Measurements from ENCODE around the gene RNU7-1.

Gene RNU7-1

GRCh38 chr12:6953442-6954315 lies 10.1 kb downstream of the RNU7-1 start:
- peak; percentile 81 for DNase-seq (ENCODE audit: low read depth)

- DNase-seq (ENCODE audit: low read depth): no peak
Measured at GRCh38 chr12:6954316-6955107, 10.9 kb downstream of the RNU7-1 start.

GRCh38 chr12:6955108-6956020 lies 11.7 kb downstream of the RNU7-1 start:
- no peak for DNase-seq (ENCODE audit: low read depth)

- no peak for DNase-seq (ENCODE audit: low read depth)
Measured at GRCh38 chr12:6956021-6956727, 12.6 kb downstream of the RNU7-1 start.

- no peak for DNase-seq (ENCODE audit: low read depth)
Measured at GRCh38 chr12:6957151-6957701, 13.6 kb downstream of the RNU7-1 start.

- DNase-seq (ENCODE audit: low read depth): no peak
Measured at GRCh38 chr12:6957741-6958608, 14.4 kb downstream of the RNU7-1 start.

GRCh38 chr12:6958609-6959057 lies 15.0 kb downstream of the RNU7-1 start:
- DNase-seq (ENCODE audit: low read depth): no peak

GRCh38 chr12:6959058-6959804 lies 15.6 kb downstream of the RNU7-1 start:
- DNase-seq (ENCODE audit: low read depth): no peak

GRCh38 chr12:6959805-6960592 lies 16.4 kb downstream of the RNU7-1 start:
- DNase-seq (ENCODE audit: low read depth): no peak

- DNase-seq (ENCODE audit: low read depth): no peak
Measured at GRCh38 chr12:6960593-6961277, 17.1 kb downstream of the RNU7-1 start.

- DNase-seq (ENCODE audit: low read depth): peak; percentile 87
Measured at GRCh38 chr12:6961278-6961694, 17.7 kb downstream of the RNU7-1 start.

- no peak for DNase-seq (ENCODE audit: low read depth)
Measured at GRCh38 chr12:6961695-6962284, 18.2 kb downstream of the RNU7-1 start.

GRCh38 chr12:6962285-6963015 lies 18.8 kb downstream of the RNU7-1 start:
- DNase-seq (ENCODE audit: low read depth): no peak

GRCh38 chr12:6963016-6963731 lies 19.6 kb downstream of the RNU7-1 start:
- DNase-seq (ENCODE audit: low read depth): no peak

GRCh38 chr12:6963791-6964413 lies 20.3 kb downstream of the RNU7-1 start:
- DNase-seq (ENCODE audit: low read depth): no peak

GRCh38 chr12:6964605-6965025 lies 21.0 kb downstream of the RNU7-1 start:
- DNase-seq (ENCODE audit: low read depth): no peak
